Mesendoderm (in vitro differentiated cells): ENCODE measurements around the gene ADGRG1.
A peak's percentile ranks its signal among the peaks of the same experiment; 100 is the strongest.

Experiments used
- DNase-seq: peaks from one replicate; pipeline ENCODE4 v3.0.0; 2013
- H2AK5ac ChIP-seq: 2 replicates; pipeline ENCODE4 v1.6.1; 2013; ENCODE audit warnings: low read length, inconsistent platforms
- H2BK120ac ChIP-seq: 2 replicates; pipeline ENCODE4 v1.6.1; 2013; ENCODE audit warnings: low read depth, mild to moderate bottlenecking, low read length, moderate library complexity, mixed read lengths
- H2BK15ac ChIP-seq: replicated peaks from 2 replicates; pipeline ENCODE4 v1.6.1; 2013; ENCODE audit warnings: low read depth, mild to moderate bottlenecking, moderate library complexity
- H2BK5ac ChIP-seq: 2 replicates; pipeline ENCODE4 v1.6.1; 2013; ENCODE audit warnings: low read length, inconsistent platforms
- H3K18ac ChIP-seq: 2 replicates; pipeline ENCODE4 v1.6.1; 2013; ENCODE audit warnings: mild to moderate bottlenecking, low read length, mixed read lengths
- H3K23ac ChIP-seq: one replicate; pipeline ENCODE4 v1.6.1; 2013; ENCODE audit warnings: low read length
- H3K27ac ChIP-seq: 2 replicates; pipeline ENCODE4 v1.5.1; 2013; ENCODE audit warnings: low read depth, mild to moderate bottlenecking, inconsistent platforms, low read length, moderate library complexity
- H3K27me3 ChIP-seq: 2 replicates; pipeline ENCODE4 v1.6.1; 2013; ENCODE audit warnings: low read length, control low read depth, mild to moderate bottlenecking, inconsistent platforms; ENCODE audit not compliant: insufficient read depth, poor library complexity
- H3K36me3 ChIP-seq: 2 replicates; pipeline ENCODE4 v1.6.1; 2013; ENCODE audit warnings: low read length, inconsistent platforms; ENCODE audit not compliant: control insufficient read depth, insufficient read depth
- H3K4ac ChIP-seq: one replicate; pipeline ENCODE4 v1.6.1; 2013; ENCODE audit warnings: low read depth, mild to moderate bottlenecking, low read length, moderate library complexity
- H3K4me1 ChIP-seq: 2 replicates; pipeline ENCODE4 v1.6.1; 2013; ENCODE audit warnings: low read depth, low read length, inconsistent platforms; ENCODE audit not compliant: control insufficient read depth
- H3K4me2 ChIP-seq: 2 replicates; pipeline ENCODE4 v1.6.1; 2013; ENCODE audit warnings: low read length
- H3K4me3 ChIP-seq: 2 replicates; pipeline ENCODE4 v1.5.1; 2013; ENCODE audit warnings: mild to moderate bottlenecking, low read length
- H3K56ac ChIP-seq: one replicate; pipeline ENCODE4 v1.6.1; 2013; ENCODE audit warnings: low read length
- H3K79me1 ChIP-seq: 2 replicates; pipeline ENCODE4 v1.6.1; 2013; ENCODE audit warnings: low read length, inconsistent platforms
- H3K79me2 ChIP-seq: 2 replicates; pipeline ENCODE4 v1.6.1; 2013; ENCODE audit warnings: mild to moderate bottlenecking, low read length; ENCODE audit not compliant: control insufficient read depth, insufficient read depth
- H3K9ac ChIP-seq: 2 replicates; pipeline ENCODE4 v1.6.1; 2013; ENCODE audit warnings: low read length, inconsistent platforms
- H4K5ac ChIP-seq: one replicate; pipeline ENCODE4 v1.6.1; 2013; ENCODE audit warnings: low read length
- H4K8ac ChIP-seq: one replicate; pipeline ENCODE4 v1.6.1; 2013; ENCODE audit warnings: low read depth, mild to moderate bottlenecking, control low read depth, low read length, moderate library complexity
- WGBS: extraction: QIAGEN DNeasy Blood & Tissue Kit; methylation state at CpG from one replicate; pipeline ENCODE4 v1.1.7; 2013; ENCODE audit warnings: low lambda C conversion rate, missing lambda C conversion rate; ENCODE audit not compliant: insufficient coverage; ENCODE audit errors: extremely low coverage; 5-methylcytosine and 5-hydroxymethylcytosine counted together

Gene ADGRG1

GRCh38 chr16:57623251-57624043 lies 5.0 kb upstream of the ADGRG1 start:
- no CpG with 5 or more reads among the region's 17 CpGs for WGBS
- H2AK5ac ChIP-seq, result no peak overlapping the region
- H3K4me1 ChIP-seq, result peaks cover under 1% of the 10 kb centered on the region

GRCh38 chr16:57624044-57624688 lies 4.3 kb upstream of the ADGRG1 start:
- Histone ChIP-seq H3K18ac (no peak overlapping the region), H3K4me3 (no peak overlapping the region), H4K5ac (no peak overlapping the region), H2AK5ac (no peak overlapping the region), H3K79me2 (no peaks in the 10 kb centered on the region), H3K23ac (no peak overlapping the region), H3K4ac (no peak overlapping the region), H3K36me3 (no peaks in the 10 kb centered on the region), H3K27me3 (no peaks in the 10 kb centered on the region), H3K56ac (no peak overlapping the region), H3K79me1 (no peaks in the 10 kb centered on the region), H2BK120ac (no peak overlapping the region), H3K27ac (no peak overlapping the region), H3K4me1 (peaks cover 2% of the 10 kb centered on the region), H4K8ac (no peak overlapping the region), H2BK5ac (no peak overlapping the region), H3K9ac (no peak overlapping the region), H2BK15ac (no peak overlapping the region), H3K4me2 (no peak overlapping the region)
- WGBS, result no CpG with 5 or more reads among the region's 8 CpGs
- DNase-seq, result peak; percentile 56

More at GRCh38 chr16:57623251-57624043, 5.0 kb upstream of the ADGRG1 start:
- H3K36me3 ChIP-seq, result no peaks in the 10 kb centered on the region
- no peak overlapping the region for H3K9ac ChIP-seq
- no peak overlapping the region for H4K8ac ChIP-seq
- no peaks in the 10 kb centered on the region for H3K27me3 ChIP-seq
- H3K79me2 ChIP-seq, result no peaks in the 10 kb centered on the region
- no peak overlapping the region for H3K56ac ChIP-seq
- no peak overlapping the region for H2BK5ac ChIP-seq
- no peak overlapping the region for H4K5ac ChIP-seq
- H3K4ac ChIP-seq, result no peak overlapping the region
- no peak overlapping the region for H3K23ac ChIP-seq
- peak; percentile 76 for DNase-seq
- no peak overlapping the region for H2BK15ac ChIP-seq
- no peak overlapping the region for H3K4me2 ChIP-seq
- no peak overlapping the region for H2BK120ac ChIP-seq
- H3K79me1 ChIP-seq, result no peaks in the 10 kb centered on the region
- H3K27ac ChIP-seq, result no peak overlapping the region
- H3K18ac ChIP-seq, result no peak overlapping the region
- no peak overlapping the region for H3K4me3 ChIP-seq

- H3K23ac ChIP-seq, result no peak overlapping the region
- H2BK120ac ChIP-seq, result no peak overlapping the region
- H3K56ac ChIP-seq, result no peak overlapping the region
- no peak overlapping the region for H3K4ac ChIP-seq
- H2AK5ac ChIP-seq, result no peak overlapping the region
- no peak overlapping the region for H4K5ac ChIP-seq
- H3K4me2 ChIP-seq, result no peak overlapping the region
- H3K79me2 ChIP-seq, result no peaks in the 10 kb centered on the region
- DNase-seq, result no peak
- no peak overlapping the region for H3K4me3 ChIP-seq
- H4K8ac ChIP-seq, result no peak overlapping the region
- no peak overlapping the region for H2BK5ac ChIP-seq
- WGBS, result no CpG with 5 or more reads among the region's 17 CpGs
- H3K36me3 ChIP-seq, result no peaks in the 10 kb centered on the region
- no peak overlapping the region for H3K9ac ChIP-seq
- H2BK15ac ChIP-seq, result no peak overlapping the region
- H3K27me3 ChIP-seq, result no peaks in the 10 kb centered on the region
- H3K79me1 ChIP-seq, result no peaks in the 10 kb centered on the region
- H3K4me1 ChIP-seq, result peaks cover 2% of the 10 kb centered on the region
- no peak overlapping the region for H3K18ac ChIP-seq
- no peak overlapping the region for H3K27ac ChIP-seq
Measured at GRCh38 chr16:57624806-57625500, 3.5 kb upstream of the ADGRG1 start.

- Histone ChIP-seq H3K79me2 (no peaks in the 10 kb centered on the region), H4K8ac (no peak overlapping the region), H2AK5ac (no peak overlapping the region), H3K4me2 (no peak overlapping the region), H3K4me3 (no peak overlapping the region), H3K4me1 (peaks cover 9% of the 10 kb centered on the region), H2BK5ac (no peak overlapping the region), H3K4ac (no peak overlapping the region), H3K27me3 (no peaks in the 10 kb centered on the region), H2BK15ac (no peak overlapping the region), H4K5ac (no peak overlapping the region), H3K9ac (no peak overlapping the region), H3K79me1 (no peaks in the 10 kb centered on the region), H3K56ac (no peak overlapping the region), H3K36me3 (no peaks in the 10 kb centered on the region), H3K23ac (no peak overlapping the region), H2BK120ac (no peak overlapping the region), H3K18ac (no peak overlapping the region), H3K27ac (no peak overlapping the region)
- no CpG with 5 or more reads among the region's 10 CpGs for WGBS
- DNase-seq, result no peak
Measured at GRCh38 chr16:57626420-57627170, 1.8 kb upstream of the ADGRG1 start.

DNA sequence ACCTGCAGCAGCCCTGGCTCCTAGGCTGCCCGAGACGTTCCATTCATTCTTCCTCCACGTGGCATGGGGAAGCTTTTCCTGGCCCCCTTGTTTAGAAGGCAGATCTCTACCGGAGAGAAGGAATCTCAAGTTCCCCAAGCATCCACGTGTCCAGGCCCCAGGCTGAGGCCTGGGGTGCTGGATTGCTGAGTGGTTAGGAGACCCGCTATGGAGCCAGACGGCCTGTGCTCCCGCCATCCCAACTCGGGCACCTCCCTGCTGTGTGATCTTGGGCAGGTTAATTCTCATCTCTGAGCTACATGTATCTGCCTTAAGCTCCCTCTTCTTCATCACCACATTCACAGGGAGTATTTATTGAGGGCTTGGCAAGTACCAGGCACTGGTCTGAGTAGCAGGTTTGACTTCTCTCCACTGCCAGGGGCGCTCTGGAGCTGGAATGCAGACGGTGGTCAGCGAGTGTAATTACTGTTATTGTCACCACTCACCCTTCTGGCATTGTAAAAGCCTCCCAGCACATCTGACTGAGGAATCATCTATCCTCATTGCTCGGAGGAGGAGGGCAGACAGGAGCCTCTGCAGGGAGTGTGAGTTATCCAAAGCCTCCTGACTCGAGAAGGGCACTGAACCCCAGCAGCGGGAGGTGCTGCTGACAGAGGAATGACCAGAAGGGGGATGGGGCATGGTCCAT lies 1.1 kb upstream of the ADGRG1 start:
- H4K8ac ChIP-seq, result no peak overlapping the region
- H3K56ac ChIP-seq, result peak overlapping the region; percentile 37
- peak; percentile 91 for DNase-seq
- H2BK15ac ChIP-seq, result no peak overlapping the region
- H3K27me3 ChIP-seq, result no peaks in the 10 kb centered on the region
- H3K4me3 ChIP-seq, result no peak overlapping the region
- no peak overlapping the region for H3K27ac ChIP-seq
- no peaks in the 10 kb centered on the region for H3K36me3 ChIP-seq
- peaks cover 9% of the 10 kb centered on the region for H3K4me1 ChIP-seq
- no peaks in the 10 kb centered on the region for H3K79me2 ChIP-seq
- no peak overlapping the region for H3K9ac ChIP-seq
- H2BK120ac ChIP-seq, result no peak overlapping the region
- H2BK5ac ChIP-seq, result no peak overlapping the region
- H2AK5ac ChIP-seq, result no peak overlapping the region
- H3K79me1 ChIP-seq, result no peaks in the 10 kb centered on the region
- no peak overlapping the region for H4K5ac ChIP-seq
- no peak overlapping the region for H3K18ac ChIP-seq
- no peak overlapping the region for H3K23ac ChIP-seq
- H3K4ac ChIP-seq, result no peak overlapping the region
- peak overlapping the region; percentile 43 for H3K4me2 ChIP-seq
- no CpG with 5 or more reads among the region's 15 CpGs for WGBS
